HEK293 (cell line): ENCODE results near the gene ADRA2C.

Experiments
- CTCF ChIA-PET: fragments of 350-600 bp; formaldehyde crosslinking; extraction: SDS; loops from one replicate; lab custom pipeline; 2021; ENCODE audit warnings: antibody characterized with exemption; lab: Yijun Ruan, JAX
- POLR2A ChIA-PET: fragments of 300-600 bp; formaldehyde crosslinking; extraction: SDS; loops from one replicate; lab custom pipeline; 2020; ENCODE audit warnings: antibody characterized with exemption, inconsistent platforms; lab: Yijun Ruan, JAX
- H3K27ac ChIP-seq: fragments of 200-500 bp; sonication (Bioruptor generic); 2 replicates; pipeline ENCODE4 v1.5.1; 2014; ENCODE audit warnings: low read depth, low read length, control low read depth, inconsistent platforms; ENCODE audit errors: extremely low read depth
- H3K36me3 ChIP-seq, 2 experiments: fragments of 200-500 bp in 1 of 2; sonication (Bioruptor generic) in 1 of 2; 1 replicate in 1 of 2; 2 replicates in 1 of 2; pipeline ENCODE4 v1.5.1; 2014 to 2017; ENCODE audit warnings: inconsistent platforms in 2 of 2, low read length in 2 of 2; ENCODE audit not compliant: control insufficient read depth in 2 of 2, insufficient read depth in 1 of 2
- H3K4me1 ChIP-seq: fragments of 200-500 bp; sonication (Bioruptor generic); 2 replicates; pipeline ENCODE4 v1.5.1; 2014; ENCODE audit warnings: mild to moderate bottlenecking, low read length, inconsistent platforms; ENCODE audit not compliant: control insufficient read depth, insufficient read depth
- H3K4me3 ChIP-seq: 2 replicates; pipeline ENCODE4 v1.5.1; 2011; ENCODE audit warnings: low read depth, mild to moderate bottlenecking, control low read depth, low read length, moderate library complexity
- H3K9me3 ChIP-seq: fragments of 200-500 bp; sonication (Bioruptor generic); 2 replicates; pipeline ENCODE4 v1.5.1; 2014; ENCODE audit warnings: low read depth, low read length, inconsistent platforms; ENCODE audit not compliant: control insufficient read depth, insufficient read depth
- HOXC10 ChIP-seq: sonication (generic); formaldehyde crosslinking; IDR thresholded peaks from 2 replicates; pipeline ENCODE4 v1.8.1; 2023; ENCODE audit warnings: mild to moderate bottlenecking, missing genetic modification reagents
- PRDM1 ChIP-seq: fragments of 450-650 bp; formaldehyde crosslinking; IDR thresholded peaks from 2 replicates; pipeline ENCODE4; 2016; ENCODE audit warnings: missing biosample characterization, missing genetic modification characterization
- REST ChIP-seq: fragments of 450-650 bp; formaldehyde crosslinking; IDR thresholded peaks from 2 replicates; pipeline ENCODE4 v1.5.1; 2016; ENCODE audit warnings: missing biosample characterization, missing genetic modification characterization
- SCRT2 ChIP-seq: fragments of 450-650 bp; formaldehyde crosslinking; IDR thresholded peaks from 2 replicates; pipeline ENCODE4 v1.5.1; 2016; ENCODE audit warnings: missing biosample characterization, missing genetic modification characterization
- SETDB1 ChIP-seq: IDR thresholded peaks from one replicate; pipeline ENCODE4 v1.6.1; 2017; ENCODE audit warnings: mild to moderate bottlenecking, low read length, moderate library complexity, mixed read lengths; ENCODE audit not compliant: insufficient read length
- ZBTB21 ChIP-seq: fragments of 450-650 bp; formaldehyde crosslinking; IDR thresholded peaks from 2 replicates; pipeline ENCODE4 v1.5.1; 2017; ENCODE audit warnings: missing biosample characterization, missing genetic modification characterization
- ZIC2 ChIP-seq: fragments of 450-650 bp; formaldehyde crosslinking; IDR thresholded peaks from 2 replicates; pipeline ENCODE4 v1.5.1; 2016; ENCODE audit warnings: missing biosample characterization, missing genetic modification characterization
- ZNF202 ChIP-seq: fragments of 450-650 bp; formaldehyde crosslinking; IDR thresholded peaks from 2 replicates; pipeline ENCODE4 v1.5.1; 2016; ENCODE audit warnings: missing biosample characterization, missing genetic modification characterization, borderline replicate concordance
- ZNF416 ChIP-seq: fragments of 450-650 bp; formaldehyde crosslinking; IDR thresholded peaks from 2 replicates; pipeline ENCODE4 v1.5.1; 2016; ENCODE audit warnings: missing biosample characterization, missing genetic modification characterization
- ZNF423 ChIP-seq: fragments of 450-650 bp; formaldehyde crosslinking; IDR thresholded peaks from 2 replicates; pipeline ENCODE4 v1.5.1; 2016; ENCODE audit warnings: missing biosample characterization, missing genetic modification characterization
- ZNF600 ChIP-seq: fragments of 450-650 bp; formaldehyde crosslinking; IDR thresholded peaks from 2 replicates; pipeline ENCODE4 v1.5.1; 2016; ENCODE audit warnings: missing biosample characterization, missing genetic modification characterization
- ZNF645 ChIP-seq: fragments of 450-650 bp; formaldehyde crosslinking; IDR thresholded peaks from 2 replicates; pipeline ENCODE4; 2016; ENCODE audit warnings: missing biosample characterization, missing genetic modification characterization
- ZNF707 ChIP-seq: fragments of 450-650 bp; formaldehyde crosslinking; IDR thresholded peaks from 2 replicates; pipeline ENCODE4 v1.5.1; 2016; ENCODE audit warnings: missing biosample characterization, missing genetic modification characterization
- ZNF76 ChIP-seq: fragments of 450-650 bp; formaldehyde crosslinking; IDR thresholded peaks from 2 replicates; pipeline ENCODE4; 2016; ENCODE audit warnings: low read depth, missing biosample characterization, missing genetic modification characterization, borderline replicate concordance
- ZNF768 ChIP-seq: fragments of 450-650 bp; formaldehyde crosslinking; IDR thresholded peaks from 2 replicates; pipeline ENCODE4 v1.5.1; 2018; ENCODE audit warnings: missing biosample characterization, mild to moderate bottlenecking, missing genetic modification characterization
- ZNF792 ChIP-seq: fragments of 450-650 bp; formaldehyde crosslinking; IDR thresholded peaks from 2 replicates; pipeline ENCODE4 v1.5.1; 2016; ENCODE audit warnings: missing biosample characterization, missing genetic modification characterization
- TF ChIP-seq, protein P1 (sequence below): sonication (generic); formaldehyde crosslinking; IDR thresholded peaks from 2 replicates; pipeline ENCODE4 v1.8.1; 2022; ENCODE audit warnings: mild to moderate bottlenecking, moderate library complexity, missing genetic modification reagents

The ADRA2C gene

GRCh38 chr4:3790006-3790561, 23.9 kb downstream of the ADRA2C start:
- Histone ChIP-seq H3K27ac (no peak overlapping the region), H3K4me1 (no peaks in the 10 kb centered on the region), H3K9me3 (no peaks in the 10 kb centered on the region), H3K36me3 (no peaks in the 10 kb centered on the region), H3K4me3 (no peak overlapping the region)
- POLR2A ChIA-PET = no interaction called here
- CTCF ChIA-PET = no interaction called here
- no peak for TF ChIP-seq ZNF423 (tag by site-specific recombination)
- 0 out of 2 replicates have a peak, but pooled peaks have one; percentile 21 for TF ChIP-seq SCRT2 (tag by site-specific recombination)
- no peak for TF ChIP-seq ZNF768

- CTCF ChIA-PET = interaction anchor here (0.6 to 0.7 kb wide), 2 partner anchors 9 to 89 kb away, joined by 3 read pairs; no protein-coding TSS in a partner anchor
- POLR2A ChIA-PET = no interaction called here
- Histone ChIP-seq H3K36me3 (no peaks in the 10 kb centered on the region), H3K4me1 (no peaks in the 10 kb centered on the region), H3K9me3 (no peaks in the 10 kb centered on the region), H3K27ac (no peak overlapping the region)
- TF ChIP-seq ZNF76 (tag by site-specific recombination) (no peak), ZBTB21 (tag by site-specific recombination) (no peak), ZNF416 (tag by site-specific recombination) (no peak), ZNF792 (tag by site-specific recombination) (no peak), PRDM1 (tag by site-specific recombination) (no peak), HOXC10 (CRISPR knock-in tag) (no peak)
- TF ChIP-seq, all 188 proteins: peak for 0
- H3K4me3 ChIP-seq = no peak overlapping the region
These were observed 25.1 kb downstream of the ADRA2C start for GRCh38 chr4:3791256-3791655.

- H3K9me3 ChIP-seq = no peaks in the 10 kb centered on the region
- H3K36me3 ChIP-seq = no peaks in the 10 kb centered on the region
- TF ChIP-seq ZNF707 (tag by site-specific recombination) (no peak), ZNF202 (tag by site-specific recombination) (no peak), ZNF600 (tag by site-specific recombination) (peak; percentile 39; the same call in 1 of the 2 replicates), ZIC2 (tag by site-specific recombination) (peak; percentile 31), ZNF768 (no peak), REST (tag by site-specific recombination) (peak; percentile 98), ZNF645 (tag by site-specific recombination) (no peak), SETDB1 (no peak)
- TF ChIP-seq, protein P1, sequence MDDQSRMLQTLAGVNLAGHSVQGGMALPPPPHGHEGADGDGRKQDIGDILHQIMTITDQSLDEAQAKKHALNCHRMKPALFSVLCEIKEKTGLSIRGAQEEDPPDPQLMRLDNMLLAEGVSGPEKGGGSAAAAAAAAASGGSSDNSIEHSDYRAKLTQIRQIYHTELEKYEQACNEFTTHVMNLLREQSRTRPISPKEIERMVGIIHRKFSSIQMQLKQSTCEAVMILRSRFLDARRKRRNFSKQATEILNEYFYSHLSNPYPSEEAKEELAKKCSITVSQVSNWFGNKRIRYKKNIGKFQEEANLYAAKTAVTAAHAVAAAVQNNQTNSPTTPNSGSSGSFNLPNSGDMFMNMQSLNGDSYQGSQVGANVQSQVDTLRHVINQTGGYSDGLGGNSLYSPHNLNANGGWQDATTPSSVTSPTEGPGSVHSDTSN = peak; percentile 32; the same call in 1 of the 2 replicates
- no peak overlapping the region for H3K4me3 ChIP-seq
- ChIA-PET CTCF (interaction anchor here (0.6 to 1.5 kb wide), 4 partner anchors 8 to 254 kb away, joined by 3 to 4 read pairs (median 4); no protein-coding TSS in a partner anchor), POLR2A (no interaction called here)
- no peaks in the 10 kb centered on the region for H3K4me1 ChIP-seq
- H3K27ac ChIP-seq = no peak overlapping the region
These were observed 25.8 kb downstream of the ADRA2C start for GRCh38 chr4:3791910-3792542.
